Heart left ventricle (tissue), 16 donors: ENCODE results near the gene WRAP73. TPM values are rescaled to one million over a fixed set of nuclear protein-coding genes. Genes with fewer than 3 reads are reported as not detected.

Experiments
- ATAC-seq, 4 donors: fragments of 200-7000 bp; cut with Tn5 transposase; one replicate each; pipeline ENCODE4 v1.9.1; 2020 to 2022; ENCODE audit warnings: moderate library complexity in 4 of 4, mild to moderate bottlenecking in 3 of 4, moderate number of reproducible peaks in 1 of 4
- DNase-seq, 5 donors: peaks; one replicate each; pipeline ENCODE4 v3.0.0-alpha.2; 2020
- H3K27ac ChIP-seq, 12 donors: fragments of 200-600 bp; sonication (generic) in 4 of 12; one replicate each; pipeline versions ENCODE4 v1.5.0 to v1.8.0; 2016 to 2022; ENCODE audit warnings: mild to moderate bottlenecking in 2 of 12
- H3K27me3 ChIP-seq, 9 donors: fragments of 200-600 bp; sonication (generic) in 2 of 9; one replicate each; pipeline versions ENCODE4 v1.5.1 to v1.8.0; 2016 to 2022; ENCODE audit warnings: mild to moderate bottlenecking in 3 of 9
- H3K36me3 ChIP-seq, 9 donors: fragments of 200-600 bp; sonication (generic) in 2 of 9; one replicate each; pipeline versions ENCODE4 v1.5.0 to v1.8.0; 2018 to 2022; ENCODE audit warnings: mild to moderate bottlenecking in 2 of 9
- H3K4me1 ChIP-seq, 12 donors: fragments of 200-600 bp; sonication (generic) in 4 of 12; one replicate each; pipeline versions ENCODE4 v1.5.0 to v1.8.0; 2016 to 2022; ENCODE audit warnings: mild to moderate bottlenecking in 3 of 12
- H3K4me3 ChIP-seq, 12 donors: fragments of 200-600 bp; sonication (generic) in 4 of 12; one replicate each; pipeline versions ENCODE4 v1.5.0 to v1.8.0; 2017 to 2022; ENCODE audit warnings: mild to moderate bottlenecking in 9 of 12, moderate library complexity in 4 of 12
- H3K9me3 ChIP-seq, 12 donors: fragments of 200-600 bp; sonication (generic) in 4 of 12; one replicate each; pipeline versions ENCODE4 v1.5.0 to v1.8.0; 2016 to 2022; ENCODE audit warnings: mild to moderate bottlenecking in 1 of 12
- POLR2A ChIP-seq, 2 donors: fragments of 450-650 bp; IDR thresholded peaks; one replicate each; pipeline ENCODE4 v1.6.1; 2017; ENCODE audit warnings: antibody characterized with exemption in 2 of 2, mild to moderate bottlenecking in 2 of 2, moderate library complexity in 2 of 2
- WGBS, 4 donors: extraction: QIAGEN DNeasy Blood & Tissue Kit in 2 of 4; methylation state at CpG; one replicate each; pipeline versions ENCODE4 v1.1.5 to v1.1.7; 2013 to 2018; 5-methylcytosine and 5-hydroxymethylcytosine counted together
- intact Hi-C, 10 donors: fragments of 100-400 bp; cut with DNase I; formaldehyde crosslinking; loops; one replicate each; pipeline versions ENCODE4 v1.11.1 to v1.14.2; 2022
- polyA plus RNA-seq, 2 donors: library from polyadenylated mRNA; stranded (reverse); fragments of 200-250 nt; gene quantifications; one replicate each; pipeline ENCODE4 v1.2.3, GENCODE V29; 2013
- total RNA-seq, 9 donors: library from RNA; depleted of rRNA in 2 of 9; stranded (reverse); fragments of >200 nt in 2 of 9; fragmentation: NEBNext Ultra II Directional in 3 of 9; extraction: Animal tissue kit (Norgen Biotek cat#: 25700) in 3 of 9; gene quantifications; one replicate each; pipeline versions ENCODE4 v1.1.0 to v1.2.4, GENCODE V29; 2016 to 2023
- TF ChIP-seq, protein P1 (sequence below), 12 donors: fragments of 200-600 bp; sonication (generic) in 4 of 12; IDR thresholded peaks; one replicate each; pipeline versions ENCODE4 v1.5.0 to v1.8.0; 2018 to 2022; ENCODE audit warnings: antibody characterized with exemption in 12 of 12, mild to moderate bottlenecking in 5 of 12
- donor health status: ischemic (EF 13 %, LVEDD 7.1; RV severe dilation, severe dysfunction).
- donor health status: healthy with polysubstance abuse.
- donor health status: DM: no; HTN: yes; CAD: no.
- donor health status: DM: no; HTN: no; CAD: no.
- donor health status: ischemic (EF 25% LVEDD 6.9; RV normal size, moderate dysfunction).
- donor health status: ischemic (EF 25% LVEDD 5.7; RV mildly dilated, moderate dysfunction).
- donor health status: healthy.
- donor health status: DM: yes; HTN: yes; CAD: no.
- donor health status: ischemic (EF 35%, LVEDD 5.7; RV mildly dilated, moderate dysfunction).
- donor health status: nonischemic (EF 11% LVEDD 7.7; RV severe dilation, severe dysfunction).
- donor health status: DM: yes; HTN: yes; CAD: no.
- donor health status: PGD.
- donor health status: ischemic (EF 29% LVEDD 5.4; RV normal size, mild dysfunction).
- donor health status: nonischemic (EF 23%, LVEDD 6.1; RV moderate dilation, normal function).

The WRAP73 gene
- total and polyA plus RNA-seq, 11 donors = 8.5 to 21.6 (median 11.3) TPM

DNA sequence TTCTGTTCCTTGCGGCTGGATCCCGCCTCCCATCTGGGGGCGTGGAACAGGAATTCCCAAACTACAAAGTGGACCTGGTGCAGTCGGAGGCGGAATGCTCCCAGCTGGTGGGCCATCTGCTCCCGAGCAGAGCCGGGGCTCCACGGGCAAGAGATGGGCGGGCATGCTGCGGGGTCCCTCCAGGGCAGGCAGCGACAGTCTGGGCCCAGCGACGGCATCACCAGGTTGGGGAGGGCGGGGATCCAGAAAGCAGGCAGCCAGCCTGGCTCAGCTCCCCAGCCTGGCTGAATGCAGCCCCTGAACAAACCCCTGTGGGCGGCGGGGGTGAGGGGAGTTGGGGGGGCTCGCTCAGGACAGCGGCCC lies 42.2 kb downstream of the WRAP73 start:
- H3K27me3 ChIP-seq = peaks cover 13 to 63% (median 25%) of the 10 kb centered on the region in 9 donors
- H3K36me3 ChIP-seq = no peaks in the 10 kb centered on the region
- no peaks in the 10 kb centered on the region for H3K9me3 ChIP-seq
- ATAC-seq (no peak), DNase-seq (no peak)
- WGBS, 4 donors = 89 to 94% (median 93%) methylated on average over 14 to 18 of the region's 18 CpGs
- peaks cover 0 to 22% (median 10%) of the 10 kb centered on the region in 12 donors for H3K4me1 ChIP-seq
- no peak overlapping the region for H3K27ac ChIP-seq
- no peak overlapping the region for H3K4me3 ChIP-seq
- intact Hi-C loops = no loop called here
- TF ChIP-seq, protein P1, sequence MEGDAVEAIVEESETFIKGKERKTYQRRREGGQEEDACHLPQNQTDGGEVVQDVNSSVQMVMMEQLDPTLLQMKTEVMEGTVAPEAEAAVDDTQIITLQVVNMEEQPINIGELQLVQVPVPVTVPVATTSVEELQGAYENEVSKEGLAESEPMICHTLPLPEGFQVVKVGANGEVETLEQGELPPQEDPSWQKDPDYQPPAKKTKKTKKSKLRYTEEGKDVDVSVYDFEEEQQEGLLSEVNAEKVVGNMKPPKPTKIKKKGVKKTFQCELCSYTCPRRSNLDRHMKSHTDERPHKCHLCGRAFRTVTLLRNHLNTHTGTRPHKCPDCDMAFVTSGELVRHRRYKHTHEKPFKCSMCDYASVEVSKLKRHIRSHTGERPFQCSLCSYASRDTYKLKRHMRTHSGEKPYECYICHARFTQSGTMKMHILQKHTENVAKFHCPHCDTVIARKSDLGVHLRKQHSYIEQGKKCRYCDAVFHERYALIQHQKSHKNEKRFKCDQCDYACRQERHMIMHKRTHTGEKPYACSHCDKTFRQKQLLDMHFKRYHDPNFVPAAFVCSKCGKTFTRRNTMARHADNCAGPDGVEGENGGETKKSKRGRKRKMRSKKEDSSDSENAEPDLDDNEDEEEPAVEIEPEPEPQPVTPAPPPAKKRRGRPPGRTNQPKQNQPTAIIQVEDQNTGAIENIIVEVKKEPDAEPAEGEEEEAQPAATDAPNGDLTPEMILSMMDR (IDR thresholded peaks at IDR 0.05) = no peak
- TF ChIP-seq POLR2A (IDR thresholded peaks at IDR 0.05) = no peak

DNA sequence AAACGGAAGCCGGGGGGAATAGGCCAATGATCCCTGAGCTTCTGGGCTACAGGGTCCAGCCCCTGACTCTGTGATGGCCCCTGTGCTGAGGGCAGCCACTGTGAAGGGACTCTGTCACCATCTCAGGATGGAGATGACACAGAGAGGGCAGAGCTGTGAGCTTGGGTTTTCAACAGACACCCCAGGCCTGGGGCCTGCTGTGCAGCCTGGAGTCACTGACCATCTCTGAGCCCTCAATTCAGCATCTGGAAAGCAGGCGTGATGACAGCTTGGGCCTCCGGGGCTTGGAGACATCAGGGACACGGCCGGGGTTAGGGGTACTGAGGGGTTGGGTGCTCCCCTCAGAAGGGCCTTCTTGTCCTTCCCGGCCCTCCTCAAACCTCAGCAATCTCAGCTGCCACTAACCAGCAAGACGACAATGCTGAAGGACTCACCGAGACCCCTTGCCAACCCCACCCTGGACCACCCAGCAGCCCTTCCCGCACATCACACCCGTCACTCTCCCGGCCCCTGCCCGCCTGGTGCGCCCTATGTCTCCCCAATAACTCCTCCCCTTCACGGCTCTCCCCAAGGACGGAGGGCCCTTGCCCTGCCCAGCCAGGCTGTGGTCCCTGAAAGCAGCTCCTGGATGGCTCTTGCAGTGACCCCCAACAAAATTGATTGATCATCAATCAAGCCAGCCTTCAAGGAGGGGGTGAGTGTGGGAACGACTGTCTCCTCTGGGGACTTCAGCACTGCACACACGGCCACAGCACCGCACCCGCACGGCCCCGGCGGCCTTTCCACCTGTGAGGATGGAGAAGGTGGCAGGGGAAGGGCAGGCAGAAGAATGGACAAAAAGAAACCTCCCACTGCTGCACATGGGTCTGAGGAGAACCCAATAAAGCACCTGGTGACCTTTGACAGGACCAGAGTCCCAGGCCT lies 42.9 kb downstream of the WRAP73 start:
- 89 to 91% (median 90%) methylated on average over 19 to 23 of the region's 23 CpGs for WGBS, 4 donors
- Histone ChIP-seq H3K4me1 (peaks cover 0 to 21% (median 10%) of the 10 kb centered on the region in 12 donors), H3K27me3 (peaks cover 13 to 57% (median 24%) of the 10 kb centered on the region in 9 donors), H3K27ac (no peak overlapping the region), H3K4me3 (no peak overlapping the region), H3K36me3 (no peaks in the 10 kb centered on the region), H3K9me3 (no peaks in the 10 kb centered on the region)
- DNase-seq (no peak), ATAC-seq (no peak)
- intact Hi-C loops = no loop called here
- no peak for TF ChIP-seq POLR2A (IDR thresholded peaks at IDR 0.05)
- TF ChIP-seq, protein P1 (IDR thresholded peaks at IDR 0.05) = no peak

DNA sequence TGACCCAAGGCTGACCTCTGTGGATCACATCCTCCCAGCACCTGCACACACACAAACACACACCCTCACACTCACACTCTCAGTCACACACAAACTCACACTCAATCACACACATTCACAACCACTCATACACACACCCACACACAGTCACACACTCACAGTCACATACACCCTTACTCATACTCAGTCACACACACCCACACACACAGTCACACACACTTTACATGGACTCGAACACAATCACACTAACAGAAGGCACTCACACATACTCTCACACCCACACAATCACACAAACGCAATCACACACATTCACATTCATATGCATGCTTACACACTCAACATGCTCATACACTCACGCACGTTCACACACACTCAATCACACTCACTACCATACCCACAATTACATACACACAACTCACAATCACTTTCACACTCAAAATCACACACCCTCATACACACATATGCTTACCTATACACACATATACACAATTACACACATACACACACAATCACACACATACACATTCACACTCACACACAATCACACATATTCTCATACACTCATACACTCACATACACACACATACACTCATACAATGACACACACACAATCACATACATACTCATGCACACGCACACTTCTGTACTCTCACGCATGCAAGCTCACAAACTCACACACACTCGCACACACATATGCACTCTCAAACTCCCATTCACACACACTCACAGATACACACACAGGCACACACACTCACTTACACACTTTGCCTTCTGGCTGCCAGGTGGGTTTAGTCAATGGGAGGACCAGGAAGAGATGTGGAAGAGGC lies 44.7 kb downstream of the WRAP73 start:
- ATAC-seq = no peak
- TF ChIP-seq, protein P1 (IDR thresholded peaks at IDR 0.05) = no peak
- no peak for TF ChIP-seq POLR2A (IDR thresholded peaks at IDR 0.05)
- Histone ChIP-seq H3K27ac (no peak overlapping the region), H3K36me3 (no peaks in the 10 kb centered on the region), H3K9me3 (no peaks in the 10 kb centered on the region), H3K4me3 (no peak overlapping the region), H3K4me1 (peaks cover 0 to 5% (median 0%) of the 10 kb centered on the region in 12 donors), H3K27me3 (peaks cover 4 to 39% (median 10%) of the 10 kb centered on the region in 9 donors)
- 81 to 94% (median 86%) methylated on average over 7 of the region's 7 CpGs for WGBS, 4 donors
- DNase-seq = no peak
- intact Hi-C loops = no loop called here

DNA sequence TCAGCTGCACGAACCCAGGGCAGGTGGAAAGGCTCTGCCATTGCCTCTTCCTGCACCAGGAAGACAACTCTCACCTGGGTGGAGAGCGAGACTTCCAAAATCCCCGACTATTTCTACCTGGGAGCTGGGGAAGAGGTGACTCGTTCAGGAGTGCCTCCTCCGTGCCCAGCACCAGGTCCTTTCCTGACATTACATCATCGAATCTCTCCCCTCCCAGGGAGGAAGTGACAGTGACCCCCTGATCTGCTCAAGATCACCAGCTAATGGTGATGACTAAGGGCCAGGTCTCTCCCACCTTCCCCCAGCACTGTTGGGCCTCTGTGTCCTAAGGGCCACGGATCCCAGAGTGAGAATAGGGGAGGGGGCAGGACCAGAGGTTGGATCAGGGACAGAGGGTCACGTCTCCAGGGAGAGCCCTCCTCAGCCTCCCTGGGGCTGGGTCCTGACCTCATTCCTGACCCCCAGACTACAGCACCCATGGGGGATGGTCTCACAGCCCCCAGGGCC lies 45.4 kb downstream of the WRAP73 start:
- Histone ChIP-seq H3K9me3 (no peaks in the 10 kb centered on the region), H3K36me3 (no peaks in the 10 kb centered on the region), H3K4me3 (no peak overlapping the region), H3K27ac (no peak overlapping the region), H3K4me1 (no peaks in the 10 kb centered on the region), H3K27me3 (peaks cover 1 to 32% (median 4%) of the 10 kb centered on the region in 9 donors)
- 82 to 88% (median 85%) methylated on average over 5 to 8 of the region's 8 CpGs for WGBS, 4 donors
- intact Hi-C loops = no loop called here
- no peak for TF ChIP-seq POLR2A (IDR thresholded peaks at IDR 0.05)
- TF ChIP-seq, protein P1 (IDR thresholded peaks at IDR 0.05) = no peak
- ATAC-seq = no peak
- DNase-seq = no peak
